Hematopoietic multipotent progenitor cell treated with erythropoietin and hydrocortisone succinate and interleukin-3 and kit ligand, for 4 days (in vitro differentiated cells): Measurements from ENCODE around the gene TMPRSS3.

Experiments
- DNase-seq: peaks from one replicate; pipeline ENCODE4 v3.0.0-alpha.2; 2015

The TMPRSS3 gene

GRCh38 chr21:42395905-42396651 lies at the start of gene TMPRSS3:
TSS of gene TMPRSS3 (minus strand) at chr21:42396052. CDS start at chr21:42395417, 635 bp downstream.
- no peak for DNase-seq

- DNase-seq, result no peak
These were observed 49.5 kb upstream of the TMPRSS3 start for GRCh38 chr21:42445311-42445710.

- DNase-seq, result no peak
These were observed 48.9 kb upstream of the TMPRSS3 start for GRCh38 chr21:42444745-42445059.

DNA sequence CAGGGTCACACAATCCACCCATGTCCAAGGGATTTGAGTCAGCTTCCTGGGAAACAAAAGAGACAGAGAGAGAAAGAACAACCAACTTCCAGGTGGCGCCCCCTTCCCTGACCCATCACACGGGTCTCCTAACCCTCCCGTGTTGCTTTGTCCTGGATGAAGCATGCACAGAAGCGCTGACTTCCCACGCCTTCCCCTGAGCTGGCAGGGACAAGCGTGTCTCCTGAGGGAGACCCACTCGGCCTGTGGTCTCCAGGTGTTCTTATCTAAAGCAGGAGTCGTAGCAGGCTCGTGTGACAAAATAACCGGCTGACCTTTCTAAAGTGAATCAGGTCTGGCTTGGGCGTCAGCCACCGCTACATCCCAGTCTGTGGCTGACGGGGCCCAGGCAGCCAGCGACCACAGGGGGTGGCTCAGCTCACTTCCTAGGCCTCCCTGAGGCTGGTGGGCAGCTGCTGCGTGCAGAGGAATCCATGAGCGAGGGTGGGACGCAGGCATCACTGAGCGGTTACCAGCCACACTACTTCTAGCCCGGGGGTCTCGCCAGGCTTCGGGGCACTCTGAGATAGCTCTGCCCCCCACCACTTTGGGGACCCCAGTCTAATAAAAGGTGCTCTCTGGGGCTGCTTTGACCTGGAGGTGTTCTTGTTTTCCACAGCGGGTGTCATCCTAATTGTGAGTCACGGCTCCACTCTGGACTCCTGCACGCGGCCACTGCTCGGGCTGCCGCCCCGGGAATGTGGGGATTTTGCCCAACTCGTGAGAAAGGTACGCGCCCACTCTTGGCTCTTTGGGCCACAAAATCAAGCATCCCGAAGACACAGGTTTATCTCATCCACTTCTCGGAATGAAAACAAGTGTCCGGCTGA lies 48.3 kb upstream of the TMPRSS3 start:
- no peak for DNase-seq

DNA sequence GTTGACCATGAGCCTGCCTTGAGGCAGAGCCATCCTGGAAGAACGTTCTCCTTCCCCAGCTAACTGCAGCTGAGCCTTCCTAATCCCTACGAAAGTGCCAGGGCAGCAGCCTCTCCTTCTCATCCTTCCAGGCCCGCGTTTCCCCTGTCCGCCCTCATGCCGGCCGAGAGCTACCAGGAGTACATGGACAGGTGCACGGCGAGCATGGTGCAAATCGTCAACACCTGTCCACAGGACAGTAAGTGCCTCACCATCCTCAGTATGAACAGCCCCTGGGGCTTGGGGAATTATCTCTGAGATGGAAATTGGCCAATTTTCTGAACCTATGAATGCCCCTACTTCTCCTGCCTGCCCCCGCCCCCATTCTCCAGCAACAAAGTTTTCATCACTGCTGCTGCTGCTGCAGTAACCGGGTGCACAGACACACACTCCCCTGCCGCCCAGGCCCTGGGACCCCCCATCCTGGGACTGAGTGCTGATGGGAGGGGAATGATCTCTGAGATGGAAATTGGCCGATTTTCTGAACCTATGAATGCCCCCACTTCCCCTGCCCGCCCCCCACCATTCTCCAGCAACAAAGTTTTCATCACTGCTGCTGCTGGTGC lies 47.4 kb upstream of the TMPRSS3 start:
- no peak for DNase-seq

GRCh38 chr21:42441963-42442362 lies 46.1 kb upstream of the TMPRSS3 start:
- DNase-seq, result no peak

- no peak for DNase-seq
These were observed 44.4 kb upstream of the TMPRSS3 start for GRCh38 chr21:42440187-42440792.

DNA sequence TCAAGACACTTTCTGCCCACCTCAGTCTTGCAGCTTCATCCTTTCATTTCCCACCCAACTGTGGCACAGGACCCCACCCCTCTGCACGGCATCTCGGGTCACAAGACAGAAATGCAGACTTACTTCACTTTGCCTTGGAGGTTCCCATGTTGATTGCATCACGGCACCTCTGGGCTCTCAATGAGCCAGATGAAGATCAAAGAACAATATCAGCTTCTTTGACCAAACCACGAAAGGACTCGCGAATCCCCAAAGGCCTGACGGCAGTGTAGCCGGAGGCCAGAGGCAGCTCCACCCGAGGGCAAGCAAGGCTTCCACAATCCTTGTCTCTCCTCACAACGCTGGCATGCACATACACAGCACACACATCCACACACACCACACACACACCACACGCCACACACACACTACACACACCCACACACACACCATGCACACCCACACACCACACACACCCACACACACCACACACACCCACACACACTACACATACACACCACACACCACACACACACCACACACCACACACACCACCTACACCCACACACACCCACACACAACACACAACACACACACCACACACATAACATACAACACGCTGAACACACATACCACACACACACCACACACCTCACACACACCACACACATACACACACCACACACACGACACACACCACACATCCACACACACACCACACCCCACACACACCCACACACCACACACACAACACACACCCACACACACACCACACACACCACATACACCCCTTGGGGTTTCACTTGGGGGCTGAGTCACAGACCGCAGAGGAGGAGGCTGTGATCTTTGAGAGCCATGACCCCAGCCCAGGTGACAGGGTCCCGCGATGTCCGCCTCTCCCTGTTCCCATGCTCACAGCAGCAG lies 43.7 kb upstream of the TMPRSS3 start:
- peak; percentile 30 for DNase-seq

DNA sequence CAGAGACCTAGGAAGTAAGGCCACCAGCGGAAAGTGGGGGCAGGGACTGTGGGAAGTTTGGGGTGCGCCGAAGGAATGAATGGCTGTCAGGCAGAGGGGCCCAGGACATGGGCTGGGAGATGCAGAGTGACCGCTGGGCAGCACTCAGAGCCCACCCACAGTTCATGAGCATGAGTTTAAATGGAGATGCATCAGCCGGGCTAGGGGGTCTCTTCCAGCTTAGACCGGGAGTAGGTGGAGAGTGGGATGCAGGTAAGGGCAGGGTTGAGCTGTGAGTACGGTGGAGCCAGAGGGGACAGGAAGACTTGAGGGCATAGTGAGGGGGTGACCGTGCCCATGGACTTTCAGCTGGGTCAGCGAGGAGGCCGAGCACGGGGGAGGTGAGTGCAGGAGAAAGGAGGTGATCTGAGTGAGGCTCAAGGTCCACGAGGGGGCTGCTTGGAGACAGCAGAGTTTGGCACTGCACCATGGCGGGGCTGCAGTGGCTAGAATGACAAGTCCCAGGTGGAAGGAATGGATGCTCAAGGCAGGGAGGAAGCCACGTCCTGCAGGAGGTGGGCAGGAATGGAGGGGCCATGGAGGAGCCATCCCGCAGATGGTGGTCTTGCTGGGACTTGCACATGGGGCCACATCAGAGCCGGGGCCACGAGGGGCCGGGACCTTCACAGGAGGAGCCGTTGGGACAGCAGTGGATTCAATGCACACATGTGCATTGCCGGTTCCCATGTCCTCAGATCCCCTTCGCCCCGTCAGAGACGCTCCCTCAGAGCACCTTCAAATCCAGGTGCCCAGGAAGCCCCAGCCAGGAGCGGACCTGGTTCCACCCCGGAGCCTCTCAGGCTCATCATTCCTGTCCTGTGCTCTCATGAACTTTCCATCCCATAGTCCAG lies 42.7 kb upstream of the TMPRSS3 start:
- no peak for DNase-seq

DNA sequence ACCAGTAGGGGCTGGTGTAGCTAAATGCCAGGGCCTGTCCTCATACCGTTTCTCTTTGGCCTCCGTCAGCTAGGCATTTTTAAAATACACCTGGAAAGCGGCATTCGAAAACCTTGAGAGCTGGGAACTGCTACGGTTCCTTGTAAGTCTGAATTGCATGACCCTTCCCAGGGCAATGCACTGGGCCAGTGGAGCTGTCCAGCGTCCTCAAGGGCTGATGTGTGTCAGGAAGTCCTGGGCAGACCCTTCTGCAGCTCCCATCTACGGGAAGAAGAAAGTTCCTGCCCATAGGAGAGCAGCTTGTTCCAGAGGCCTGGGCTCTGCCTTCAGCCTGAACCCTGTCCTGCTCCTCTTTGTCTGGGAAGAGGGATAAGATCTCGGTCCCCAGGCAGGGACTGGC lies 41.9 kb upstream of the TMPRSS3 start:
- peak; percentile 41 for DNase-seq

DNA sequence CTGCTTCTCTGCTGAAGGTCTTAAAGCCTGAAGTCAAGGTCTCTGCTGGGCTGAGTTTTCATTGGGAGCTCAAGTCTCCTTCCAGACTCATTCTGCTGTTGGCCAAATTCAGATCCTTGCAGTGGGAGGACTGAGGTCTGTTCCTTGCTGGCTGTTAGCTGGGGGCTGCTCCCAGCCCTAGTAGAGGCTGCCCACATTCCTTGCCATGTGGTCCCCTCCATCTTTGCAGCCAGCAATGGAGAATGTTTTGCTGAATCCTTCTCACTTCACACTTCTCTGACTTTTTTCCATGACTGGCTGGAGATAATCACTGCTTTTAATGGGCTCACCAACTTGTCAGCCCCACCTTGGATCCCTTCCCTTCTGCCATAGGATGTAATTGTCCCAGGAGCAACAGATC lies 41.1 kb upstream of the TMPRSS3 start:
- DNase-seq, result no peak

GRCh38 chr21:42435833-42436232 lies 40.0 kb upstream of the TMPRSS3 start:
- no peak for DNase-seq

DNA sequence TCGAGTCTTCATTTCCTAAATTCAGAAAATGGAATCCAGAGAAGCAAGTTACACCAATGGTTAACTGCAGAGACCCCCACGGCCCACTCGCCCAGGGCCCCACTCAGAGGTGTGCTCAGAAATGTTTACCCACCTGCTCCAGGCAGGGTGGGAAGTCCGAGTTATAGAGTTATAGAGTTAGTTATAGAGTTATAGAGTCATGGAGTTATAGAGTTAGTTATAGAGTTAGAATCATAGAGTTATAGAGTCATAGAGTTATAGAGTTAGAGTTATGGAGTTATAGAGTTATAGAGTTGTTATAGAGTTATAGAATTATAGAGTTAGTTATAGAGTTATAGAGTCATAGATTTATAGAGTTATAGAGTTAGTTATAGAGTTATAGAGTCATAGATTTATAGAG lies 39.5 kb upstream of the TMPRSS3 start:
- no peak for DNase-seq

DNA sequence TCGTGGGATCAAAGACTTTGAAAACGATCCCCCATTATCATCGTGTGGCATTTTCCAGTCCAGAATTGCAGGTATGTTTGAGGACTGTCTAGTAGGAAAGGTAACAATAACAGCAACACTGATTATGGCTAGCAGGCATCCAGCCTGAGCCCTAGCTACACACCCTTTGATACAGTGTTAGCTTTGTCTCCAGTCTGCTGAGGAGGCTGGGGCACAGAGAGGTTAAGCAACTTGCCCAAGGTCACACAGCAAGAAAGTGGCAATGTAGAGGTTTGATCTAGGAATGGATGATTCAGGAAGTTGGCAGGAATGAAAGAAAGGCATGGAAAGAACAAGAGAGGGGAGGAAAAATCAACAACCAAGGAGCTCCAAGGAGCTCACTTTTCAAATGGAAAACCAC lies 39.0 kb upstream of the TMPRSS3 start:
- no peak for DNase-seq

- peak; percentile 91 for DNase-seq
These were observed 38.2 kb upstream of the TMPRSS3 start for GRCh38 chr21:42433946-42434551.

- no peak for DNase-seq
These were observed 36.8 kb upstream of the TMPRSS3 start for GRCh38 chr21:42432695-42433094.

DNA sequence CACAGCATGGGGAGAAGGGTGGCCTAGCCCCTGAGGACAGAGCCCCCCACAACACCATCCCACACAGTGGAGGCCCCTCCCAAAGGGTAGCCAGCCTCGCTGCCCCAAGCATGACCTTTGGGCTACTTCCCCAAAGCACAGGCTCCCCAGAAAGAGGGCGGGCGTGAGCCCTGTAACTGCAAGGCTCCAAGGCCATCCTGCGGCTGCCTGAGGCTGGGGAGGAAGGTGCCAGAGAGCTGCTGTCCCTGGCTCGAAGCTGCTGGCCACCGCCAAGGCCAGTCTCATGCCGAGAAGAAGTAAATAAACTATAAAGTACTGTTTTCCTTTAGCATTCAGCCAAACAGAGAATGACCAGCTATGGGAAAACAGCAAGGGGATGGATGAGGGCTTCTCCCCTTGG lies 35.3 kb upstream of the TMPRSS3 start:
- DNase-seq, result no peak

- no peak for DNase-seq
These were observed 34.7 kb upstream of the TMPRSS3 start for GRCh38 chr21:42430521-42430920.

DNA sequence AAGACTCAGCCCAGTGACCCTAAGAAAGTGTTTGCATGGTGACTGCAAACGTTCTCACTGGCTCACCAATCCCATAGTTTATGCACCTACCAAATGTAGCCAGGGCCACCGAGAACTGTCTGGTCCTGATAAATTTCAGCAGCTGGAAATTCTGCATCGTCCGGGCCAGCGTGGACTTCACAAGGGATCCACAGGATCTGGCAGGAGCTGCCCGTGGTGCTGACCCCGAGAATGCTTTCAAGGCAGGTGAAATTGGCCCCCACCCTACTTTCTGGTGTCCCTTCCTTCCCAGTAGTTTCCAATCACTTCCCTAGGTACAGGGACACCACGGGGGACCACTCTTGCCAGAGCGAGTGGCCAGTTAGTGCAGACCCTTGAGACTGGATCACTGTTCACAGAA lies 34.0 kb upstream of the TMPRSS3 start:
- no peak for DNase-seq

GRCh38 chr21:42429021-42429420 lies 33.2 kb upstream of the TMPRSS3 start:
- no peak for DNase-seq
